Fibroblast of pulmonary artery (primary cell): Measurements from ENCODE around the gene TIPIN.

Source experiments
- DNase-seq: peaks from one replicate; pipeline ENCODE4 v3.0.0-alpha.2; 2010; ENCODE audit warnings: low read depth
- H3K4me3 ChIP-seq: replicated peaks from 2 replicates; pipeline ENCODE4 v1.5.1; 2011; ENCODE audit warnings: low read depth, mild to moderate bottlenecking, control low read depth, low read length, moderate library complexity
- TF ChIP-seq, protein P1 (sequence below): IDR thresholded peaks from 2 replicates; pipeline ENCODE4 v1.5.1; 2011; ENCODE audit warnings: mild to moderate bottlenecking, control low read depth, low read length, inconsistent platforms; ENCODE audit errors: missing control alignments

Gene TIPIN, protein sequence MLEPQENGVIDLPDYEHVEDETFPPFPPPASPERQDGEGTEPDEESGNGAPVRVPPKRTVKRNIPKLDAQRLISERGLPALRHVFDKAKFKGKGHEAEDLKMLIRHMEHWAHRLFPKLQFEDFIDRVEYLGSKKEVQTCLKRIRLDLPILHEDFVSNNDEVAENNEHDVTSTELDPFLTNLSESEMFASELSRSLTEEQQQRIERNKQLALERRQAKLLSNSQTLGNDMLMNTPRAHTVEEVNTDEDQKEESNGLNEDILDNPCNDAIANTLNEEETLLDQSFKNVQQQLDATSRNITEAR

DNA sequence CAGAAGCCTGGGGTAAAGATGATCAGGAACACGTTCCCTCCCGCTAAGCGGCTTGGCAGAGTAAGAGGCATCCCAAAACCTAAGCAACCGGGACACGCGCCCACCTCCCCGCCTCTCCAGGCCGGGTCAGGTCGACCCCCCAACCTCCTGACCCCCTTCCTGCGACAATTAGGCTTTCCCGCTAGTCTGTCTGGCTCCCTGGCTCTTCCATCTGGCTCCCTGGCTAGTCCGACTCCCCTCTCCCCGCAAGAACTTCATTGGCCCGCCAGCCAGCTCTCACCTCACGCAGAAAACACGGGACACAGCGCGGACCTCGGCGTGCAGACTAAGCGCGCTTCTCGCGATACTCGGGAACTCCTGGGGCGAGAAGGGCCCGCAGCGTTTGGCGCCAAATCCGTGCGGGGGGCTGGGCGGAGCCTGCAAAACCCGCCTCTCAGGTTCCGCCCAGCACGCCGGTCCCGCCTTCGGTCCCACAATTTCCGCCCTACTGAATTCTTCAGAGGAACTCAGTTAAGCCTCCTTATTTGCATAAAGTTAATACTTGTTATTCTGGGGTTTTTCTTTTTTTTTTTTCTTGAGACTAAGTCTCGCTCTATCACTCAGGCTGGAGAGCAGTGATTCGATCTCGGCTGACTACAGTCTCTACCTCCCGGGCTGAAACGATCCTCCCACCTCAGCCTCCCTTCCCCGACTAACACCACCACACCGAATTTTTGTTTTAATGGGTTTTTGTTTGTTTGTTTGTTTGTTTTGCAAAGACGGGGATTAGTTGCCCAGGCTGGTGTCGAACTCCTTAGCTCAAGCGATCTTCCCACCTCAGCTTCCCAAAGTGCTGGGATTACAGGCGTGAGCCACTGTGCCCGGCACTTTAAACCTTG, at the start of gene TIPIN:
TSS of gene TIPIN (minus strand) at position 327 of the 878 bp plus-strand sequence. CDS start 3,738 bp downstream, outside the sequence.
- peak; percentile 97 for DNase-seq
- TF ChIP-seq, protein P1, sequence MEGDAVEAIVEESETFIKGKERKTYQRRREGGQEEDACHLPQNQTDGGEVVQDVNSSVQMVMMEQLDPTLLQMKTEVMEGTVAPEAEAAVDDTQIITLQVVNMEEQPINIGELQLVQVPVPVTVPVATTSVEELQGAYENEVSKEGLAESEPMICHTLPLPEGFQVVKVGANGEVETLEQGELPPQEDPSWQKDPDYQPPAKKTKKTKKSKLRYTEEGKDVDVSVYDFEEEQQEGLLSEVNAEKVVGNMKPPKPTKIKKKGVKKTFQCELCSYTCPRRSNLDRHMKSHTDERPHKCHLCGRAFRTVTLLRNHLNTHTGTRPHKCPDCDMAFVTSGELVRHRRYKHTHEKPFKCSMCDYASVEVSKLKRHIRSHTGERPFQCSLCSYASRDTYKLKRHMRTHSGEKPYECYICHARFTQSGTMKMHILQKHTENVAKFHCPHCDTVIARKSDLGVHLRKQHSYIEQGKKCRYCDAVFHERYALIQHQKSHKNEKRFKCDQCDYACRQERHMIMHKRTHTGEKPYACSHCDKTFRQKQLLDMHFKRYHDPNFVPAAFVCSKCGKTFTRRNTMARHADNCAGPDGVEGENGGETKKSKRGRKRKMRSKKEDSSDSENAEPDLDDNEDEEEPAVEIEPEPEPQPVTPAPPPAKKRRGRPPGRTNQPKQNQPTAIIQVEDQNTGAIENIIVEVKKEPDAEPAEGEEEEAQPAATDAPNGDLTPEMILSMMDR = no peak
- peak within 1 kb of the TSS; percentile 87 for H3K4me3 ChIP-seq

DNA sequence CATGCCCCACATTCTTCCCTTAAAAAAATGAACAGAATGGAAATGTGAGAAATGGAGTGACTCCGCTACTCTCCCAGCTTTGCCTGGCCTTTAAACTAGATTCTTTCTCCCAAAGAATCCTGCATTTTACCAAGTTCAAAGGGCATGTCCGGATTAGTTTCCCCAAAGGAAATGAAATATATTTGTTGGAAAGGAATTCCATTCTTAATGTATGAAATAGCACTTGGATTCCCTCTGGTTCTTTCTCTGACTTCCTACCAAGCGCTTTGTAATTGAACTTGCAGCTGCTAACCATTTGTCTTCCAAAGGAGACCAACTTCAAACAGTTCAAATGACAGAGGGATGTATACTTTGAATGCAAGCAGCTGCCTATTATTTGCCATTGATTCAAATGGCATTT, 49.1 kb upstream of the TIPIN start:
- DNase-seq = peak; percentile 56
- H3K4me3 ChIP-seq = no peak overlapping the region
- TF ChIP-seq, protein P1 = no peak

DNA sequence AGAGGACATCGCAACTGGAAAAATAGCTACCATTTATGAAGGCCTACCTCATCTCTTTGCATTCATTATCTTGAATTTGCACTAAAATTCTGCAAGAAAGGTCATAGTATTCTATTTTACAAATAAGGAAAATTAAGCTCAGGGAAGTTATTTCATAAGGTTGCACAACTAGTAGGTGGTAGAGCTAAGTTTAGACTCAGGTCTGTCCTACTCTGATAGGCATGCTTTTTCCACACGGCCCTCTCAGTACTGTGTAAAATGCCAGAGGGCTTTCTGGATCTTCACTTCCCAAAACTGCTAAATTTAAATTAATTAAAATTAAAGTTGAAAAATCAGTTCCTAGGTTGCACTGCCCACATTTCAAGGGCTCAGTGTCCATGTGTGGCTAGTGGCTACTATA, 48.5 kb upstream of the TIPIN start:
- DNase-seq = peak; percentile 21
- no peak overlapping the region for H3K4me3 ChIP-seq
- TF ChIP-seq, protein P1 = no peak

DNA sequence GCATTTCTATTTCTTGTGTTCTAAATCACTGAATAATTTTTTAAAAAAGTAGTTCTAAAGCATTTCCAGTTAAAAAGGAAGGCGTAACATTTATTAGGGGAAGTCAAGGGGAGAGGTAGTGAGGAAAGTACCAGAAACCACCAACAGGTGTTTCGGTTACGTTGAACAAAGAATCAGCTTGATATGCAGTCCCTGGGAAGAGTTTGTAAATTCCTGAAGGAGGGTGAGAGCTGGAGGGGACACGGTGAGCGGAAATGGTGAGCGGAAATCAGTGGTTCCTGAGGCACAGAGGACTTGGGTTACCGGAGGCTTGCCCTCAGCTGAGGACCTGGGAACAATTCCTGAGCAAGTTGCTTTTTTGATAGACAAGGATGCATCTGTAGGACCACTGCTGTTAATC, 48.0 kb upstream of the TIPIN start:
- no peak for DNase-seq
- H3K4me3 ChIP-seq = no peak overlapping the region
- TF ChIP-seq, protein P1 = no peak

DNA sequence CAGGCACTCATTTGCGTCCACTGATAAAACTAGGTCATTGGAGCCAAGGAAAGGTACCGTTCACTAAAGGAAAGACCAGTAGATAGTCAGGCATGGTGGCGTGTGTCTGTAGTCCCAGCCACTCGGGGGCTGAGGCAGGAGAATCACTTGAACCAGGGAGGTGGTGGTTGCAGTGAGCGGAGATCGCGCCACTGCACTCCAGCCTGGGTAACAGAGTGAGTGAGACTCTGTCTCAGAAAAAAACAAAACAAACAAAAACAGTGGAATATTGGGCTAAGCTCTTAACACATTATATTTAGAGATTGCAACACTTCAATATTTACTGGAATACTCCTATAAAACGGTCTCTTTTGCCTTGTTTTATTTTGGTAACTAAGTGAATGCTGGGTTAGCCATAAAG, 47.6 kb upstream of the TIPIN start:
- TF ChIP-seq, protein P1 = no peak
- no peak overlapping the region for H3K4me3 ChIP-seq
- DNase-seq = no peak

DNA sequence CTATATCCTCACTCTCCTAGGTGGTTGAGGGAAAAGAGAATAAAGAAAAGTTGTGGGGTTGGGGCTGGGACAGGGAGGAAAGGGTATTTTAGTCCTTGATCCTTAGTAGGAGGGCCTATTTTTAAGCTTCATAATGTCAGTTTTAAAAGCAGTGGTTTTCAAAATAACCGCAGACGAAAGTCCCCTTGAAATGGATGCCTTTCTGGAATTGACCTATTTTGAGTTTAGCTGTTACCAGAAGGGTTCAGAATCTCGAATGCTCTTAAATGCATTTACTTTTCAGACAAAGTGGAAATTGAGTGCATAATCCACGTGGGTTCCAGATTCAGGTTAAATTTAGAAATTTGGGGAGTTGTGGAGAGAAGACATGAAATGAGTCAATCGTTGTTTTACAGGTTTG, 46.8 kb upstream of the TIPIN start:
- no peak overlapping the region for H3K4me3 ChIP-seq
- TF ChIP-seq, protein P1 = no peak
- no peak for DNase-seq
